Superior temporal gyrus (tissue), 1 donor: ENCODE data around the gene POLN.
"Not testable (repeated sequence)": the region's sequence is repeated elsewhere in the genome, so short reads cannot be mapped to it uniquely, and the experiment has no call there.

Experiments used
- DNase-seq: peaks from one replicate; pipeline ENCODE4 v3.0.0-alpha.2; 2016; ENCODE audit errors: extremely low spot score

The POLN gene

DNA sequence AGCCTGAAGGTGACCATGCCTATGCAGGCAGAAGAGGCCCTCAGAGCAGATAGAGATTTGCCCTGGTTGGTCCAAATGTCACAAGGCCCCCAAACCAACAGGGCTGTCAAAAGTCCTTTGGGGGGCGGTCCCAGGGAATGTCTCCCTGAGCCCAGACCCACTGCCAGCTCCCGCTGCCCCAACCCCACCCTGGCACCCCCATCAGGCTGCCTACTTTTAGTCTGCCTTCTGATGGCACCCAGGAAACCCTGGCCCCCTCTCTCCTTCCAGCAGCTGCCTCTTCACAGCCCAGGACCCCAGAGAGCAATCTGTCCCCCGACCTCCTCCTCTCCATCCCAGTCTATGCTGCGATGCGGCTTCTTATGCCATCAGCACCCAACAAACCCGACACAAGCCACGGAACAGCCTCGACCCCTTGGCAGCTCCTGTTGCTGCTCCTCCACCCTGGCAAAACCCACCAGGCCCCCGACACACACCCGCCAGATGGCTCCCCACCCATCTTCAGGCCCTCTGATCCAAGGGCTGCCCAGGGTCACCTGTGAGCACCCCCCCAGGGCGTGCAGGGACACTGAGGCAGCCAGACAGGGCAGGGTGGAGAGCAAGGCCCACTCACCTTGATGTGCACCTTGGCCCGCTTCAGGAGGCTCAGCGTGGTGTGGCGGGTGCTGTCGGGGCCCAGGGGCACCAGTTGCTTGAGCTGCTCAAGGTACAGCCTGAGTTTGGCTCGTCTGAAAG lies 10.0 kb upstream of the POLN start:
- DNase-seq: no peak

DNA sequence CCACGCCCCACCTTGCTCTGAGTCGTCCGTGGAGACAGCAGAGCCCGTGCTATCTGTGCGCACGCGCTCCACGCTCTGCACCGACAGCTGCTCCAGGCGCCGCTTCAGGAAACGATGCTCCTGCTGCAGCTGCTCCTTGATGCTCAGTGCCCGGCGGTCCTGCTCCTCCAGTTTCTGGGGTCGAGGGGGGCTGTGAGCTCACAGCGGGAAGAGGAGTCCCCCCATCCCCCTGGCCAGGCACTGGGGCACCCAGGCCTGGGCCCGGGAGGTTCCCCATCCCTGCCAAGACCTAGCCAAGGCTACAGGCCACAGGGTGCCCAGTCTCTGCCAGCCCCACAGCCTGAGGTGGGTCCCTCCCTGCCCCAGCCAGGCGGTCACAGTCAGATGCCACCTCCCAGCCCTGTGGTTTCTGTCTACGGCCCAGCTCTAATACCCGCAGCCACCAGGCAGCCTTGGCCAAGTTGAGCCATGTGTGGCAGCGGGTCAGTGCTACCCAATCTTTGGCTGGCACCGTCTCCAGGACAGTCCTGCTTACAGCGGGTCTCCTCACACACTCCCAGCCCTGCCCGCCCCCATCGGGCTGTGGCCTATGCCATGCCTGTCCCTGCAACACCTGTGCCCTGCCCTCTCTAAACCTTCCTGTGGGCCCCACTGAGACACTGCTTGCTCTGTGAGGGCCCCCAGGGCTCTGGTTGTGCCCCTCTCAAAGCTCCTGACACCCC lies 9.3 kb upstream of the POLN start:
- no peak for DNase-seq

DNA sequence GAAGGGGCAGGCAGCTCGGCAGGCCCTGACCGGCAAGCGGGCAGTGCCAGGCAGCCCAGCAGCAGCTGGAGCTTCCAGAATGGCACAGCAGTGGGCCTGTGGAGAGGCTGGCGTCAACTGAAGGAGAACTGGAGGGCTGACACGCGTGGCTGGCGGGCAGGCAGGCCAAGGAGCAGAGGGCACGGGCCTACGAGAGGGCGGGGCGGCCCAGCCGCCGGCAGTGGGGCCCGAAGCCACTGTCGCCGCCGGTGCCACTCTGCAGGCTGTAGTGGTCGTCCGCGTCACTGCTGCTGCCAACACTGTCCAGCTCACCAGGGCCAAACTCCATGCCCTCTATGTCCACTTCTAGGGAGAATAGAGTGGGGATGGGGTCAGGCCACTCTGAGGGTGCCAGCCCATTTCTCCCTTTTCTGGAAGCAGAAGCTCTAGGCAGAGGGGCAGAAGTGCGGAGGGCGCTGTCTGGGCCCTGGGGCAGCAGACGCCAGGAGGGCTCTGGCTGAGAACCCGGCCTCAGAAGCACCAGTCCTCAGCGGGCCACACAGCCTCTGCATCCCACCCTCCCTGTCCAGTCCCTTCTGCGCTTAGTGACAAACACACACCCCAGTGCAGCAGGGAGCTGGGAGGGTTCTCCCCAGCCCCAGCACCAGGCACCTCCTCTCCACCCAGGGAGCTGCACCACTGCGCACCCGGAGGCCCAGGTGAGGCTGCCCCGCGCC lies 8.6 kb upstream of the POLN start:
- no peak for DNase-seq

DNA sequence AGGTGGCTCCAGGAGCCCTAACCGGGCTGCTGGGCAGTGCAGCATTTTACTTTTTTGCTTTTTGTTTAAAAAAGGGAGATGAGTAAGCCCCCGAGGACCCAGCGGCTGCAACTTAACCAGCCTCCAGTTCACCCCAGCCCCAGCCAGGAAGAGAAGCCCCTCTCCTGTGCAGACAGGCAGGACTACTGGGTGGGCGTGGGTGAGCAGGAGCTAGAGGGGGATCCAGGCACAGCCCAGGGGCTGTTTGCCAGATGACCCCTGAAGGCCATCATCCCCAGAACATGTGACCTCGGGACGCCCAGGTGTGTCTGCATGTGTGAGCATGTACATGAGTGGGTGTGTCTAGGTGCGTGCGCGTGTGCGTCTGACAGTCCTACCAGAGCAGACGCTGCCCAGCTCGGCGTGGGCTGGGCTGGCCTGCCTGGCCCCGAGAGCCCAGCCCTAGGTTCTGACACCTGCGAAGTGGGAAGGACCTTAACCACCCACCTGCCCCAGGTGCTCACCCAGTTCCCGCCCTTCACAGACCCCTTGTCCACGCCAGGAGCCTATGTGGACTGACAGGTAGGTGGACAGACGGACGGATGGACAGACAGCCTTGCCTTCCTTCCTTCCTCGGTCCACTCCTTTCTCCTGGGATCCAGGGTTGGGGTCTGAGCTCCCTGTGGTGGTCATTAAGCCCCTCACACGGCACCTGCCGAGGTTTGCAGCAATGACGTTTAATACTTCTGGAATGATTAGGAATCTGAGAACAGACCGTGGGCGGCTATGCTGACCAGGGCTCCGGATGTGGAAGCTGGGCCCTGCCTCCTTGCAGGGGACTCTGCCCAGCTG lies 7.8 kb upstream of the POLN start:
- no peak for DNase-seq

DNA sequence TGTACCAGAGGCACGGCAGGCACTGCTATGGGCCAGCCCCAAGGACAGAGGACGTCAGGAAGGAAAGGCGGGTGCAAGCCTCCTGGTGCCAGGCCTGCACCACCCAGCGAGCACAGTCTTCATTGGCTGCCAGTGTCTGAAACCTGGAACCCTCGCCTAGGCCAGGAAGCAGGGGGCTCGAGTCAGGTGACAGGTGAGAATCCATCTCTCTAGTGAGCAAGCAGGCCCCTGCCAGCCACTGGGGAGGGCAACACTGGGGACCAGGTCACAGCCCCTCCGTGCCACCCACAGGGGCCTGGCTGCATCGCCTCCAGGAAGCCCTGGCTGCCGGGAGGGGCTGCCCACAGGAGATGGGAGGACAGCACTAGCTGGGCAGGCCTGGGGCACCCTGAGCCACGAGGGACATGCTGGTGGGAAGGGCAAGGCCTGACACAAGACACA lies 6.9 kb upstream of the POLN start:
- DNase-seq: no peak

DNA sequence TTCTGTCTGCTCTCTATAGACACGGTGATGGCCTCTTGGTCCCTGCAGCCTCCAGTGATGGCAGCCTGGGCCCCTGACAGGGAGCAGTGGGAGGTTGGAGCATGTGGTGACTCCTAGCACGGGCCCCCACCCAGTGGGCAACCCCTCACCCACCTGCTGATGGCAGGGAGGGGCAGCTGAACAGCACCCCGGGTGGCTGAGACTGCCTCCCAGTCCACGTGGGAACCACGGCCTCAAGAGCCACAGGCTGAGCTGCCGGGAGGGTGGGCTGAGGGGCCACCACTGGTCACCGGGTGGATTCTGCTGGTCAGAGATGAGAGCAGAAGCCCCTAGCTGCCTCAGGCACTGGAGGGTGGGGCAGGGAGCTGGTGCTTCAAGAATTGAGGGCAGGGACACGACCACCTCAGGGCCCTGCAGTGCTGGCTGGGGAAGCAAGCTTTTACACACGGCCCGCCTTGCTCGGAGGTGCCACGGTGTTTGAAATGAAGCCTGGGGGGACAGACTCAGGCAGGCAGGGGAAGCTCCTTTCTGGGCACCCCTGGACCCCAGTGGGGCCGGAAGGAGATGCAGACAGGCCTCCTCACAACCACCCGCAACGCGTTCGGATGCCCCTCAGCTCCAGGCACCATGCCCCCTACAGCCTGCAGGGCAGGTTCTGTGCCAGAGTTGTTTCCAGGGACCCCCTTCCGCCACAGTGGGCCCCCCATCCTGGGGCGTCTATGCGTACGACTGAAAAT lies 6.3 kb upstream of the POLN start:
- no peak for DNase-seq

DNA sequence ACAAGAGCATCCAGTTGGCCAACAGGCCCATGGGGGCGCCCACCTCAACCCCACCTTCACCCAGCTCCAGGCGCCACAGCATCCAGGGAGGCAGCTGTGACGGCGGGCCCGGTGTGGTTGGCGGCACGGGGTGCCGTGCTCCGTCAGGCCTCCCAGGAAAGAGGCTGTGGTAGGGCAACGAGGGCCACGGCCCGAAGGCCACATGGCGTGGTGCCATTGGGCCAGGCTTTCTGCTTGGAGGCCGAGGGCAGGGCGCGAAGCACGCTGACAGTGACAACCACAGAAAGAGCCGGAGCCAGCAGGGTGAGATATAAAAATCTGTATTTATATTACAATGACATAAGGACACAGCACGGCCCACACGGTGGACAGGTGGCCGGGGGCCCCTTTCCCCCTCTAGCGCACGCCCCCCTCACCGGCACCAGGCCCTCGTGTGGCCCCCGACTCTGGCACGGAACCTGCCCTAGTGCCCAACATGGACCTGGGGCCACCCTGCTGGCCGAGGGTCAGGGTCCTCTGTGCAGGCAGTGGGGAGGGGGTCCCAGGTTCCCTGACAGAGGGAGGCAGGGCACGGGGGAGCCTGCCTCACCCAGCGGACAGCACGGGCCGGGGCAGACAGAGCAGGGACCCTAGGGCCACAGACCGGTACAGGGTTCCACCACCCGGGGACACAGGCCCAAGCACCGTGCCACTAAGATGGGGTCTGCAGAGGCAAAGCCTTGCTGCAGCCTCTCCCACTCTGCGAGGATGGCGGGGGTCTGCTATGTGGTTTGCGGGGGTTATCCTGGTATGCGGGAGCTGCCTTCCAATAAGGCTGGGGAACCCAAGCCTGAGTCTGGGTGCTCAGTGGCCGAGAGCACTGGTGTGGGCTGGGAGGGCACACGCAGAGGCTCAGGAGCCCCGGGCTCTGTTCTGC lies 5.5 kb upstream of the POLN start:
- DNase-seq: no peak

DNA sequence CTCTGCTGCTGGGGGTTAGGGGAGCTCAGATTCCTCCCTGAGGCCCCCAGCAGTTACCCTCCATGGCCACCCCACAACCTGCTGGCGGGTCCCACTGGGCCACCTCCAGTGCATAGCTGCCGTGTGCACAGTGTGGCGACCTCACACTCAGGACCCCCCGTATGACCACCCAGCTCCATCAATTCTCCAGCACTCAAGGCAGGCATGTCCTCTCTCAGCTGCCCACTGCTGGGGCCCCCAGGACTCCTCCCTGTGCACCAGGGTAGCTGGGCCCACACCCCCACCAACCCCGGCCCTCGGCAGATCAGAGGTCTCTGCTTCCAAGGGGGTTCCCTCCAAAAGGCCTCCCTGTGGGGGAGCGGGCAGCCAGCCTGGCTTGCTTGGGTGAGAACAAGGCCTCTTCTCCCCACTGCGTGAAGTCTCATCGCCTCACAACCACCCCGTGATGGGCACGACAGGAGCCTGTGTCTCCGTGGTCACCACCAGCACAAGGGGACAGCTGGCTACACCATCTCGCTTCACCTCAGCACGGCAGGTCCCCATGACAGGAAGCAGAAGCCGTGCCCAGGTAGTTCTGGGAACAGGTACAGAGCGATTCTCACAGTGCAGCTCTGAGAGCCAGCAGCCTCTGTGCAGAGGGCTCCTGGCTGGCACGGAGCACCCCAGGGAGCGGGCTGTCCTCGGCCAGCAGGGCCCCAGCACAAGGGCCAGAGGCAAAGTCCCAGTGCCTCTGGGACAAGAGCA lies 4.6 kb upstream of the POLN start:
- DNase-seq: no peak

DNA sequence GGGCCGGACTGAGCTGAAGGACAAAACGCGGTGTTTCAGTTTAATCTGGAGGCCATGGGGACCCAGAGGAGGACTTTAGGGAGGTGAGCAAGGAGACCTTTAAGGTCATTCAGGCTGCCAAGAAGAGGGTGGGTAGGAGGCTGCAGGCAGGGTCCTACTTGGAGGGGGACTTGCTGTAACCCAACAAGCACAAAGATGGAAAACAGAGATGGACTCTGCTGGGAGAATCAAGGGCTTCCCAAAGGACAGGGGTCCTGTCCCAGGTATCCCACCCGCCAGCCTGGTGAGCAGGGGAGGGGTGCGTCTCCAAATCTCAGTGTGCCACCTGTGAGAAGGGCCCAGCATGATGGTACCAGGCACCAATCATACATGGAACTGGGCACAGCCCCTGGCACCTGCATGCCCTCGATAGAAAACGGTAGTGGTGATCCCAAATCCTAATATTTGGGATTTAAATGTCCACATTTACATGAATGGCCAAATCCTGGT lies 3.9 kb upstream of the POLN start:
- DNase-seq: no peak

DNA sequence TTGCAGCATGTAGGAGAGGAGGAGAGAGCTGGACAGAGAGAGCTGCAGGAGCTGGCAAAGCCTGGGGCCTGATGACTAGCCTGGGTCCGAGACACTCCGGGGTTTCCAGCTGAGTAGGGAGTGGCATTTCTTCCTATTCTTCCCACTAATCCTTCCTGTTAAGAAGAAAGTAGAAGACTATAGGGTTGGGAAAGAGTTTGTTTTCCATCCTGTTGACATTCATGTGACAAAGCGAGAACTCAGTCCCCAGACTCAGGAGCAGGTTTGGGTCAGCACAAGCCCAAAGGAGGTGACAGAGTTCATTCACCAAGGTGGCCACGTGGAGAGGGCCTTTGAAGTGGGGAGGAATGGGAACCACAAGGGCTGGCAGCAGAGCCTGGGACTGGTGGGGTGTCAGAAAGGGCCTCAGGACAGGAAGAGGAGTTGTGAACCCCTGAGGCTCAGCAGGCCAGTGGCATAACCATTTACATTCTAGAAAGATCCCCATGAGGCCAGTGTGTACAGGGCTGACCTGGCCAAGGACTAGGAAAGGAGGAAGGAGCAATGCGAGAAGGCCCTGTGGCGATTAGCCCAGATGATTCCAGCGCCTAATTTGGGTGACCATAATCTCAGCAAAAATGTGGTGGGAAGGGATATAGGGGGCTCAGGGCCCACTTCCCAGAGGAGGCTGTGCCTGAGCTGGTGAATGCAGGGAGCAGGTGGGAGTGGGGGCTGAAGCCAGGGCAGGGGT lies 3.3 kb upstream of the POLN start:
- no peak for DNase-seq

DNA sequence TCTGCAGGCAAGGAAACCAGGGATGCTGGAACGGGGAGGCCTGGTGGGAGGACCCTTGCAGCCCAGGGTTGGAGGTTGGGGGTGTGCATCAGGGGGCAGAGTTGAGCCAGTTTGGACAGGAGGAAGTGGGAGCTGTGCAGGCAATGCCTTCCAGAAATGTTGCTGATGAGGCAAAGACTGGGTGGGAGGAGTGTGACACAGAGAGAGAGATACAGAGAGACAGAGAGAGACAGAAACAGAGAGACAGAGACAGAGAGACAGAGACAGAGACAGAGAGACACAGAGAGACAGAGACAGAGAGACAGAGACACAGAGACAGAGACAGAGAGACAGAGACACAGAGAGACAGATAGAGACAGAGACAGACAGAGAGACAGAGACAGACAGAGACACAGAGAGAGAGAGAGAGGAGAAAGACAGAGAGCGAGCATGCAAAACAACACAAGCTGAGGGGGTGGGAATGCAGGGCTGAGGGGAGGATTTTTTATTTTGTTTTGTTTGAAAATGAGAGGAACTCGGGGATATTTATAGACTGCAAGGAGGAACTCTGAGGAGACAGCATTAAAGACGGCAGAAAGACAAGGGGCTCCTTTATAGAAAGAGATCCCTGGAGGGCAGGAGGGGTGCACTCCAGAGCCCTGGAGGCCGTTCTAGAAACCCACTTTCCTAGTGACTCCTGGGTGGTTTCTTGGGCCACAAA lies 1.9 kb upstream of the POLN start:
- DNase-seq: no peak

DNA sequence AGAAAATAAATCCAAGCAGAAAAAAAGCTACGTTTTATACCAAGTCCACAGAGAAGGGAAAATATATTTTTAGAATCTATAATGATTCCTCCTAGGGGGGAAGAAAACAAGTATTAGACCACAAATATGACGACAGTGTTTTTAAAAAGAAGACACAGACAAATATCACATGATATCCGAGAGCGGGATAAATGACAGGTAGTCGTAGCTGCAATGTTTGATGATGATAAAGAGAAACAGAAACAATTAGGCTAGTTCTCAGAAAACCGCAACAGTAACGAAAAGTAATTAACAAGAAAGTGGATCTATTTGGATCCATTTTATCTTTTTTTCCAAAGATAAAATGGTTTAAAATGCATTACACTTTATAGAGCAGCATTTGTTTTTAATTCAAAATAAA lies 918 bp downstream of the POLN start:
- no peak for DNase-seq

DNA sequence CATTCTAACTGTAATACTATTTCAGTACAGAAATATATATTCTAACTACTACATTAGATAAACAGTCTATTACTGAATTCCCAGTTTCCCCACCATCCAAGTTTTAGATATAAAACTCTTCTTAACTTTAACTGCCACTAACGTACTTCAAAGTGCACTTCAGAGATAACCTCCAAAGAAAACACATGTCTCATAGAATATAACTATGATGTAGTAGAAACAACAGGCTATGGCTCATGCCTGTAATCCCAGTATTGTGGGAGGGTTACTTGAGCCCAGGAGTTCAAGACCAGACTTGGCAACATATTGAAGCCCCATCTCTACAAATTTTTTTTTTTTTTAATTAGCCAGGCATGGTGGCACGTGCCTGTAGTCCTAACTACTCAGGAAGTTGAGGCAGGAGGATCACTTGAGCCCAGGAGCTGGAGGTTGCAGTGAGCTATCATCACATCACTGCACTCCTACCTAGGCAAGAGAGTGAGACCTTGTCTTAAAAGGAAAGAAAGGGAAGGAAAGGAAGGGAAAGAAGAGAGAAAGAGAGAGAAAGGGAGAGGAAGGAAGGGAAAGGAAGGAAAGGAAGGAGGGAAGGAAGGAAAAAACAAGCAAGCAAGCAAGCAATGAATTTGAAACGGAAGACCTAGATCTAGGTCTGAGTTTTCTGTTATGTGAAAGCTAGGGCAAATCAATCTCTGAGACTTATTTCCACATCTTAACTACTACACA lies 4.8 kb downstream of the POLN start:
- no peak for DNase-seq

DNA sequence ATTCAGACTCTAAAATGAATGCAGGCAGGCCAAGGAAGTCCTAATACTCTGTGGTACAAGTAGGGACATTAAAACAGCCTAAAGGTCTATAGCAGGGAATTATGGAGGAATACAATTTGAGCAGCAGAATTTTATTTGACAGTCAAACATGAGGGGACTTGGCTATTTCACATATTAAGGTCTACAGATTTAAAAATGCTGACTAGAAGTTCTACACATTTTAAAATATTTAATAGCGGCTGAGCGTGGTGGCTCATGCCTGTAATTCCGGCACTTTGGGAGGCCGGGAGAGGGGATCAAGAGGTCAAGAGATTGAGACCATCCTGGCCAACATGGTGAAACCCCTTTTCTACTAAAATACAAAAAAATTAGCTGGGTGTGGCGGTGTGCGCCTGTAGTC lies 10.8 kb downstream of the POLN start:
- DNase-seq: no peak

DNA sequence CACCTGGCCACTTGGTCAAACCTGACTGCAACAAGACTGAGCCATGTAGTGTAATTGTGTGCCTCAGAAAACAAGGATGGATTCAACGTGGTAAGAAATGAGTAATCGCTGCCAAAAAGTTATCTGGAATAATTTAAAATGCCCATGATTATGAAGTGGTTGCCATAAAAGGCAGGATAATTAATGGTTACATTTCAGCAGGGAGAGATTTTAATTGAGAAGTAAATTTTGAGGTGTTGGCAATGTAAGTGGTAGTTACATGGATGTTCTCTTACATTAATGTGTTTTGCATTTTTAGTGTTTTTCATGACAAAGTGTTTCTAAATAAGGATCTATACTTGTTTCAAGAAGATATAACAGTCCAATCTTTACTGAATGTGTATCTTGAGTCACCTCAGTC lies 15.7 kb downstream of the POLN start:
- DNase-seq: no peak

DNA sequence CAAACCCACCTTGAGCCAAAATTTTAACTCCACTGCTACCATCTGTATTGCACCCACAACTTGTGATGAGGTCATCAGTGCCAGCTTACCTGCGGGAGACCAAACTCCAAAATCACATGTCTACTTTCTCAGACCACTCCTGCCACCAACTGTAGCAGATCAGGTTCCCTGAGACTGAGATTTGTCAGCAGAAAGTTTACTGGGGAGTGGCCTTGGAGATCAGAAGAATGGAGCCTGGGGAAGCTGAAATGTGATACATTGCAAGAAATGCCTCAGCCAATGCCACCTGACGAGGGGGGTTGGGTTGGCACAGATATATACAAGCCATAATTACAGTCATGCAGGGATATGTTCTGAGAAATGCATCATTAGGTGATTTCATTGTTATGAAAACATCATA lies 19.1 kb downstream of the POLN start:
- no peak for DNase-seq

DNA sequence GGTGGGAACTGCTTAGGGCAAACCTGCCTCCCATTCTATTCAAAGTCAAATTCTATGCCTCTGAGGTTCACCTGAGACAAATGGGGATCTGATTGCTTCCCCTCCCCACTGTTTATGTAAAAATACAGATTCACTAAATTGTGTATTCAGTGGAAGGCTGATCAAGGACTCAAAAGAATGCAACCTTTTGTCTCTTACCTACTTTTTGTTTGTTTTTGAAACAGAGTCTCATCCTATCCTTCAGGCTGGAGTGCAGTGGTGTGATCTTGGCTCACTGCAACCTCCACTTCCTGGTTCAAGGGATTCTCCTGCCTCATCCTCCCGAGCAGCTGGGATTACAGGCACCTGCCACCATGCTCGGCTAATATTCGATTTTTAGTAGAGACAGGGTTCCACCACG lies 20.5 kb downstream of the POLN start:
- DNase-seq: not testable (repeated sequence)
